Left ventricle myocardium inferior (tissue), 1 donor: ENCODE measurements around the gene SEMA3B. TPM values are rescaled to one million over a fixed set of nuclear protein-coding genes. Genes with fewer than 3 reads are reported as not detected.

ENCODE experiments used
- DNase-seq: peaks from one replicate; pipeline ENCODE4 v3.0.0-alpha.2; 2020
- H3K27ac ChIP-seq: fragments of 200-600 bp; replicated peaks from 2 replicates; pipeline ENCODE4 v1.8.0; 2021
- H3K27me3 ChIP-seq: fragments of 200-600 bp; 2 replicates; pipeline ENCODE4 v1.8.0; 2021; ENCODE audit warnings: low read depth
- H3K36me3 ChIP-seq: fragments of 200-600 bp; 2 replicates; pipeline ENCODE4 v1.8.0; 2021
- H3K4me1 ChIP-seq: fragments of 200-600 bp; 2 replicates; pipeline ENCODE4 v1.8.0; 2021
- H3K4me3 ChIP-seq: fragments of 200-600 bp; 2 replicates; pipeline ENCODE4 v1.8.0; 2021; ENCODE audit warnings: mild to moderate bottlenecking, moderate library complexity
- H3K9me3 ChIP-seq: fragments of 200-600 bp; replicated peaks from 2 replicates; pipeline ENCODE4 v1.8.0; 2021
- CTCF ChIP-seq: fragments of 200-600 bp; IDR thresholded peaks from 2 replicates; pipeline ENCODE4 v1.8.0; 2021; ENCODE audit warnings: antibody characterized with exemption, mild to moderate bottlenecking, borderline replicate concordance
- intact Hi-C: fragments of 100-400 bp; cut with micrococcal nuclease; formaldehyde crosslinking; loops from one replicate; pipeline ENCODE4 v1.11.0; 2022
- total RNA-seq: library from RNA; stranded (reverse); fragmentation: NEBNext Ultra II Directional; extraction: Animal tissue kit (Norgen Biotek cat#: 25700); gene quantifications from one replicate; pipeline ENCODE4 v1.2.1, GENCODE V29; 2021
- donor health status: DM: no; HTN: yes; CAD: no; lungs with severe emphysema.

Gene SEMA3B
- total RNA-seq, 1 donor from 2014 or later, result 23.2 TPM

GRCh38 chr3:50239649-50240048 lies 29.3 kb upstream of the SEMA3B start:
- H3K36me3 ChIP-seq, result peaks cover 4% of the 10 kb centered on the region
- no peak for DNase-seq
- H3K27ac ChIP-seq, result peak overlapping the region; percentile 99
- no peaks in the 10 kb centered on the region for H3K27me3 ChIP-seq
- peak overlapping the region; percentile 91 for H3K4me3 ChIP-seq
- intact Hi-C loops, result no loop called here
- H3K4me1 ChIP-seq, result peaks cover 94% of the 10 kb centered on the region
- no peak for TF ChIP-seq CTCF
- H3K9me3 ChIP-seq, result no peaks in the 10 kb centered on the region

GRCh38 chr3:50241163-50241562 lies 27.8 kb upstream of the SEMA3B start:
- H3K4me3 ChIP-seq, result peak overlapping the region; percentile 91
- DNase-seq, result no peak

GRCh38 chr3:50241713-50242380 lies 27.1 kb upstream of the SEMA3B start:
- Histone ChIP-seq H3K27me3 (no peaks in the 10 kb centered on the region), H3K36me3 (peaks cover 4% of the 10 kb centered on the region), H3K4me3 (peak overlapping the region; percentile 91), H3K9me3 (no peaks in the 10 kb centered on the region), H3K4me1 (peaks cover 100% of the 10 kb centered on the region), H3K27ac (peak overlapping the region; percentile 99)
- DNase-seq, result no peak
- intact Hi-C loops, result no loop called here
- TF ChIP-seq CTCF, result no peak

More at GRCh38 chr3:50241163-50241562, 27.8 kb upstream of the SEMA3B start:
- H3K36me3 ChIP-seq, result peaks cover 4% of the 10 kb centered on the region
- peaks cover 100% of the 10 kb centered on the region for H3K4me1 ChIP-seq
- intact Hi-C loops, result no loop called here
- H3K9me3 ChIP-seq, result no peaks in the 10 kb centered on the region
- TF ChIP-seq CTCF, result no peak
- H3K27ac ChIP-seq, result peak overlapping the region; percentile 99
- H3K27me3 ChIP-seq, result no peaks in the 10 kb centered on the region

GRCh38 chr3:50242381-50242770 lies 26.6 kb upstream of the SEMA3B start:
- Histone ChIP-seq H3K36me3 (peaks cover 4% of the 10 kb centered on the region), H3K27me3 (no peaks in the 10 kb centered on the region), H3K9me3 (no peaks in the 10 kb centered on the region), H3K4me1 (peaks cover 100% of the 10 kb centered on the region), H3K27ac (peak overlapping the region; percentile 99), H3K4me3 (peak overlapping the region; percentile 91)
- no peak for DNase-seq
- intact Hi-C loops, result no loop called here
- no peak for TF ChIP-seq CTCF

- peak; percentile 74 for DNase-seq
- intact Hi-C loops, result no loop called here
- Histone ChIP-seq H3K36me3 (peaks cover 4% of the 10 kb centered on the region), H3K27me3 (no peaks in the 10 kb centered on the region), H3K9me3 (no peaks in the 10 kb centered on the region), H3K4me1 (peaks cover 100% of the 10 kb centered on the region), H3K27ac (peak overlapping the region; percentile 99), H3K4me3 (peak overlapping the region; percentile 91)
- peak; percentile 20 for TF ChIP-seq CTCF
These were observed 25.9 kb upstream of the SEMA3B start for GRCh38 chr3:50242851-50243542.
